HL-60/S4 (cell line): ENCODE data around the gene EPB41L5.
"Not testable (repeated sequence)": the region's sequence is repeated elsewhere in the genome, so short reads cannot be mapped to it uniquely, and the experiment has no call there.

Experiments used
- in situ Hi-C: fragments of 300-500 bp; cut with MboI; formaldehyde crosslinking; loops from 2 replicates; pipeline ENCODE4 v1.14.3; 2022; ENCODE audit warnings: low sequenced_read_pairs

EPB41L5 gene

GRCh38 chr2:120012771-120013596 lies at the start of gene EPB41L5:
EPB41L5 (plus strand) TSS chr2:120013077; CDS start chr2:120019085, 6,008 bp downstream.
- in situ Hi-C loops = no loop called here

DNA sequence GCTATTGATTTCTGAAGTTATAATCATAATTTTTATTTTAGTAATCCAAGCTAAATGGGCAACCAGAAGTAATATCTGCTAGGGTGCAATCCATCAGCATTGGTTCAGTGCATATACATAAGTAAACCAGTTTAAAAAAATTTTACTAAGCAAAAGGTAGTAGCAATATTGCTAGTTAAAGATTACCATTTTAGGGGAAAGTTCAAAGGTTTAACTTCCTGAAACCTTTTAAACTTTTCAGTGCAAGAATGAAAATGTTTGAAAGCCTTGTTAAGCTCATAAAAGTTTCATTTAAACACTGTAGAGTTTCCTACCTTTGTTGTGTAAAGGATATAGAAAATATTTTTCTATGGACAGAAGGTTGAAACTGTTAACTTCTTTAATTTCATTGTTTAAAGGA lies 31.0 kb upstream of the EPB41L5 start:
- in situ Hi-C loops = no loop called here

DNA sequence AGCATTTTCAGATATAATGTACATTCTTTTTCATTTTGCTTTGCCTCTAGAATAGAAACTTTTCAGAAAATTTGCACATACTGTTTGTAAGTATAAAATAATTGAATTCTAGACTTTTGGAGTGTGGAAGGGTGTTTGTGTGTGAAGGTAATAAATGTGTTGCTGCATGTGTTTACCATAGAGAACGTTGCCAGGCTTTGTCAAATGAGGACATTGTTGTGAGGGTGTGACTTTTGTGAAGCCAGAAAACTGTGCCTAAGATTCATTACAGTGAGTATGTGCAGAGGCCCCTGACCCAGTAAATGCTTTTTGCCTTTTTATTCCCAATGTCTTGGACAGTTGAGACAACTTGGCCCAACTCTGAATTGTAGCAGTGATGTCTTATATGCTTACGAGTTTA lies 30.4 kb upstream of the EPB41L5 start:
- in situ Hi-C loops = no loop called here

GRCh38 chr2:119983108-119983507 lies 29.8 kb upstream of the EPB41L5 start:
- in situ Hi-C loops = no loop called here

- in situ Hi-C loops = no loop called here
These were observed 16.7 kb upstream of the EPB41L5 start for GRCh38 chr2:119996148-119996547.

DNA sequence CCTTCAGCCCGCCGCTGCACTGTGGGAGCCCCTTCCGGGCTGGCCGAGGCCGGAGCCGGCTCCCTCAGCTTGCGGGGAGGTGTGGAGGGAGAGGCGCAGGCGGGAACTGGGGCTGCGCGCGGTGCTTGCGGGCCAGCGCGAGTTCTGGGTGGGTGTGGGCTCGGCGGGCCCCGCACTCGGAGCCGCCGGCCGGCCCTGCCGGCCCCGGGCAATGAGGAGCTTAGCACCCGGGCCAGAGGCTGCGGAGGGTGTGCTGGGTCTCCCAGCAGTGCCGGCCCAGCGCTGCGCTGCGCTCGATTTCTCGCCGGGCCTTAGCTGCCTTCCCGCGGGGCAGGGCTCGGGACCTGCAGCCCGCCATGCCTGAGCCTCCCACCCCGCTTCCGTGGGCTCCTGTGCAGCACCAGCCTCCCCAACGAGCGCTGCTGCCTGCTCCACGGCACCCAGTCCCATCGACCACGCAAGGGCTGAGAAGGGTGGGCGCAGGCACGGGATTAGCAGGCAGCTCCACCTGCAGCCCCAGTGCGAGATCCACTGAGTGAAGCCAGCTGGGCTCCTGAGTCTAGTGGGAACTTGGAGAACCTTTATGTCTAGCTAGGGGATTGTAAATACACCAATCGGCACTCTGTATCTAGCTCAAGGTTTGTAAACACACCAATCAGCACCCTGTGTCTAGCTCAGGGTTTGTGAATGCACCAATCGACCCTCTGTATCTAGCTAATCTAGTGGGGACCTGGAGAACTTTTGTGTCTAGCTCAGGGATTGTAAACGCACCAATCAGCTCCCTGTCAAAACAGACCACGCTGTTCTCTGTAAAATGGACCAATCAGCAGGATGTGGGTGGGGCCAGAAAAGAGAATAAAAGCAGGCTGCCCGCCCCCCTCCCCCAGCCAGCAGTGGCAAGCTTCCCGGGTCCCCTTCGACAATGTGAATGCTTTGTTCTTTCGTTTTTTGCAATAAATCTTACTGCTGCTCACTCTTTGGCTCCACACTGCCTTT lies 15.7 kb upstream of the EPB41L5 start:
- in situ Hi-C loops = not testable (repeated sequence)

- in situ Hi-C loops = no loop called here
These were observed 11.4 kb upstream of the EPB41L5 start for GRCh38 chr2:120001471-120001870.

DNA sequence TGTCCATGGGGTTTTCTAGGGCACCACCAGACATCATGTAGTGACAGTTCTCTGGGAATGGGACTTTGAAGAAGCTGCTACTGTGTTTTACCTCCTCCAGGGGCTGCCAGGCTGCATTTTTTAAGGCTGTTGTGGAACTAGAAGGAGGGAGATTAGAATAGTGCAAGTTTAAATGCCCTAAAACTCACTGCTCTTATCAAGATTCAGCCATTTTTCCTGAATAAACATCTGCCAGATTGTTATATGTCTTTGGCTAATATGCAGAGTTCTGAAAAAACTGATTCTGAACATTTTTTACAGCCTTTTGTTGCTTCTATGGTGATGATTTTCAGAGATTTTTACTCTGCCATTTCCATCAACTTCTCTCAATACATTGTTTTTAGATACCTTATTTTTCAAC lies 8.6 kb upstream of the EPB41L5 start:
- in situ Hi-C loops = no loop called here

GRCh38 chr2:120005834-120006521 lies 6.9 kb upstream of the EPB41L5 start:
- in situ Hi-C loops = no loop called here

DNA sequence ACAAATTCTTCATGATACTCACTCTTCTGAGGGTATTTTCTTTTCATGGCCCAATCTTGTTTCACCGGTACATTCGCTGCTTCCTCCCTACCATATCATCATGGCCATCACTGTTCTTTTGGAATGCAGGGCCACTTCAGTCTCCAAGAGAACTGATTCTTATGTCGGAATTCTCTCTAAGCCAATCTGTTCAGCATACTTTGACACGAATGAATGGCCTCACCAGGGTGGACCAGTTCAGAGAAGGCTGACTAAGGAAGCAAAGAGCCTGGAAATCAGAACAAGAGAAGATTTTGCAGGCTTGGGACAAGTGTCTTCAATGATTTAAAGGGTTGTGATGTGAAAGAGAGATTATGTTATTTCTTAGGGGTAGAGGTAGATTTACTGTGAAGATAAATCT lies 5.0 kb upstream of the EPB41L5 start:
- in situ Hi-C loops = no loop called here

DNA sequence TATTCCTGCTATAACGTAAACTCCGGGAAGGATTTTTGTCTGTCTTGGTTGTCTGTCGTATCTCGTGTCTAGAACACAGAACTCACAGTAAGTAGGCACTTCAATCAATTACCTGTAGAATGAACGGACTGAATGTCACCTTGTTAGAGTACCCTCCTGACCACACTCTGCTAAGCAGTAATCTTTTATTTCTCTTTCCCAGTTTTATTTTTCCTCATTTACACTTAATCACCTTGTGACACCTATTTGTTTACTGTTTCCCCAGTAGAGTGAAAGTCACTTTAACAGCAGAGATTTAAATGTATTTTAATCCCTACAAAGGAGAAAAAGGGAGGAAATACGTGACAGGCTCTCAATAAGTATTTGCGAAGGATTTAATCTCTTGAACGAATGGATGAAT lies 514 bp upstream of the EPB41L5 start:
- in situ Hi-C loops = no loop called here

DNA sequence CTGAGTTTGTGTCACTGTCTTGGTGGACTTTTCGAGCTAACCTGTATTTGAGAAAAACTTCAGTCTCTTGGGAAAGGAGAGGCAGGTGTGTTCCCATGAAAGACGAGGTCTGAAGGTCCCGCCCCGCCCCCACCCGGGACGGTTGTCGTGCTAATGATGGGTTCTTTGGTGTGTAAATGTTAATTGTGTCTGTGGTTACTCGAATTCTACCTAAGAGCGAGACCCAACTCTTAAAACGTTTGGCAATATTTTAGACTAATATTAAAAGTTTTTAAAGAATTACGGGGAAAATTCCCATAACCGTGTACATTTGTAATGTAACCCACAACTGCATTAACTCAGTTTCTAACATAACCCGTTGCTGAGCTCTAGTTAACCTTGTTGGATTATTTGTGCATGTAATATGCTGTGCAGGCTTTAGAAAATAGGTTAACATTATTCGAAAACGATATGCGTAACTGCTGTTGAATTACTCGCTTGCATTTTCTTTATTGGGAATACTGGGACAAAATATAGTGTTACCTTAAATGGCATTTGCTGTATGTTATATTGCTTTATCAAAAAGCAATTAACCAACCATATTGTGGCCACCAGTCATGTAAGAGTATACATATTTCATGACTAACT lies 833 bp downstream of the EPB41L5 start:
- in situ Hi-C loops = no loop called here

- in situ Hi-C loops = no loop called here
These were observed 1.5 kb downstream of the EPB41L5 start for GRCh38 chr2:120014226-120014980.

DNA sequence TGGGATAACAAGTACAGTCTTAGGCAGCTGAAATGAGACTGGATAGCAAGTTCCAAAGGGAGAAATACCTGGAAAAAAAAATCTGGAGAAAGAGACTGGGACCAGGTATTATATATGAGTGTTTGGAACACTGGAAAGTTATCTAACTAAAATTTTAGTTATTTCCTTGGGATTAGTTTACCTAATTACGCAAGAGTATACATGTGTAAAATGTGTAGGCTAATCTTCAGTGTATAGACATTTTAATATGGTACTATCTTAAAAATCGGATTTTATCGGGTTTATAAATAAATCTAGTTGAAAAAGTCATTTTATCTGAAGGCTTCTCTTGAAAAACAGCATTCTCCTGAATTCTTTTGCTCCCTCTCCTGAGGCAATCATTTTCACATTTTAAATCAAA lies 3.9 kb downstream of the EPB41L5 start:
- in situ Hi-C loops = no loop called here

DNA sequence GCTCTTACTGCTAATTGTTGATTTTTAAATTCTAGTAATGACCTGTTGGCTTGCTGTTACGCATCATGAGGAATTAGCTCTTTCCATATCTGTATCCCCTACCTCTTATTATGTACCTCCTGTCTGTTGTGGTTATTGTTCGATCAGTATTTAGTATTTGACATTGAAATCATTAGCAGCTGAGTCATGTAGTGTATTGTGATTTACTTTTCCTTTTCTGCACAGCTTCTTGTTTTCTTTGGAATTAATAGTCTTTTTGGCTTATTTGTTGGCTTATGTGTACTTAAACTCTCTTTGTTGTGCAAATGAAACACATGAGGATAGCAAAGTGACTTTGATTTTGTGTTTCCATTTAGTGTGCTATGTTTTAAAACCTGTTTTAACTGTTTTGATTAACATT lies 4.3 kb downstream of the EPB41L5 start:
- in situ Hi-C loops = no loop called here

GRCh38 chr2:120018549-120018948 lies 5.7 kb downstream of the EPB41L5 start:
- in situ Hi-C loops = no loop called here

DNA sequence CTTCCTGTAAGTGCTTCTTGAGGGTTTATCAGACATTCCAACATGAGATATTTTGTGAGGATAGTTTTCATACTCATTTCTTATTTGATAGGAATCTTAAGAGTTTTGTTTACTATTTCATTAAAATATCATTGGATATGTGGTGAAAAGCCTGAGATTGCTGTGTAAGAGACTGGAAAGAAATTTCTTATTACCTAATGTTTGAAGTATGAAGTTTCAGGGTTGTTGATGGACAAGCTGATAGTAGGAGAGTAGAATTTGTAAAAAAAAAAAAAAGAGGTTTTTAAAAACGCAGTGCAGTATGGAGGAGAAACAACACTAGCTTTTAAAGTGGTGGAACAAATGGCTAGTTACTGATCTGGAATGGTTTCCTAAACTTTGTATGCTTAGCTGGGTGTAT lies 7.7 kb downstream of the EPB41L5 start:
- in situ Hi-C loops = no loop called here

DNA sequence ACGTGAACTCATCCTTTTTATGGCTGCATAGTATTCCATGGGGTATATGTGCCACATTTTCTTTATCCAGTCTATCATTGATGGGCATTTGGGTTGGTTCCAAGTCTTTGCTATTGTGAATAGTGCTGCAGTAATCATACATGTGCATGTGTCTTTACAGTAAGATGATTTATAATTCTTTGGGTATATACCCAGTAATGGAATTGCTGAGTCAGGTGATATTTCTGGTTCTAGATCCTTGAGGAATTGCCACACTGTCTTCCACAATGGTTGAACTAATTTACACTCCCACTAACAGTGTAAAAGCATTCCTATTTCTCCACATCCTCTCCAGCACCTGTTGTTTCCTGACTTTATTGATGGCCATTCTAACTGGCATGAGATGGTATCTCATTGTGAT lies 9.6 kb downstream of the EPB41L5 start:
- in situ Hi-C loops = not testable (repeated sequence)

GRCh38 chr2:120026890-120027289 lies 14.0 kb downstream of the EPB41L5 start:
- in situ Hi-C loops = no loop called here

DNA sequence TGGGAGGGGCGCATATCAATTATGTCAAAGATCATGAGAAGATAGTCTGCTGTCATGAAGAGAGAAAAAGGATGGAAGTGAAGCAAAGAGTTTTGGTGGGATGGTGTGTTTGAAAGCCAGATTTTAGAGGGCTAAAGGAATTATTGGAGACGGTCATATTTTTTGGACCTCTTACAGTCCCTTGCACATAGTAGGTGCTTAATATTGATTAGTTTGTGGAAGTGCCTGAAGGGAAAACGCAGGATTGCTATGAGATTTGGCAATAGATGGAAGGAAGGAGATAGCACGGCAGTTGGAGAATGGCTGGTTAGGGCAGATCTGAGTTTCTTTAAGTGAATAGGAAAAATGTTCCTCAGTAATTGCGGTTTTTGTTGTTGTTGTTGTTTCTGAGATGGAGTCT lies 15.9 kb downstream of the EPB41L5 start:
- in situ Hi-C loops = no loop called here
